ENCODE measurements around the gene EEF2K. TPM values are rescaled to one million over a fixed set of nuclear protein-coding genes. Genes with fewer than 3 reads are reported as not detected.

EEF2K gene
- total and polyA plus RNA-seq, 2 of the 13 experiments (the other 11 are each of a cell fraction or from before 2014, with no cell fraction given), result 22.0 to 23.8 TPM

DNA sequence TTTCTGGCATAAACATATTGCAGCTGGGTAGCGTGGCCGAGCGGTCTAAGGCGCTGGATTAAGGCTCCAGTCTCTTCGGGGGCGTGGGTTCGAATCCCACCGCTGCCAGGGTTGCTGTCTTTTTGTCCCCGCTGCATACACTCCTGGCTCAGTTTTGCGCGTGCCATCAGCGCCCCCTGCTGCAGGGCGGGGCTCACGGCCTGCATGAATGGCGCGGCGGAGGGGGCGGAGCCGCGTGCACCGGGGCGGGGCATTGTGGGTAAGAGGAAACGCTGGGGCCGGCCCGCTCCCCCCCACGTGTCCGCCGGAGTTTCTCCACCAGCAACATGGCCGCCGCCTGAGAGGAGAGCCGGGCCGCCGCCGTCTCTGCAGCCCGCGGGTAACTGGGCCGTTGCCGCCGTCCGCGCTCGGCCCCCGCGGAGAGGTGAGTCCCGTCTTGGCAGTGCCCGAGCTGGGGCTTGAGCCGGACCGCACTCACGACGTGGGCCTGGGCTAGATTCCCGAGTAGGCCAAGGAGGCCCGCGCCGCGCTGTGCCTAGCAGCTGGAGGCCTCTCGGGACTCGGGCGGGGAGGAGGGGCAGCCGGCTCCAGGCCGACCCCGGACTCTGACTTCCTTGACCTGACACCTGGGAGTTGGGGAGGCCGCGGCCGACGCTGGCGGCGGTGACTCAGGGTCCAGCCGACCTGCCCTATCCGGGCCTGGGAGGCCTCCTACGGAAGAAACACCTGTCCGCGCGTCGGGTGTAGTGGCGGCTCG, 91.2 kb downstream of the EEF2K start, which contains the start of gene POLR3E (continued):
- TF ChIP-seq, protein P1, sequence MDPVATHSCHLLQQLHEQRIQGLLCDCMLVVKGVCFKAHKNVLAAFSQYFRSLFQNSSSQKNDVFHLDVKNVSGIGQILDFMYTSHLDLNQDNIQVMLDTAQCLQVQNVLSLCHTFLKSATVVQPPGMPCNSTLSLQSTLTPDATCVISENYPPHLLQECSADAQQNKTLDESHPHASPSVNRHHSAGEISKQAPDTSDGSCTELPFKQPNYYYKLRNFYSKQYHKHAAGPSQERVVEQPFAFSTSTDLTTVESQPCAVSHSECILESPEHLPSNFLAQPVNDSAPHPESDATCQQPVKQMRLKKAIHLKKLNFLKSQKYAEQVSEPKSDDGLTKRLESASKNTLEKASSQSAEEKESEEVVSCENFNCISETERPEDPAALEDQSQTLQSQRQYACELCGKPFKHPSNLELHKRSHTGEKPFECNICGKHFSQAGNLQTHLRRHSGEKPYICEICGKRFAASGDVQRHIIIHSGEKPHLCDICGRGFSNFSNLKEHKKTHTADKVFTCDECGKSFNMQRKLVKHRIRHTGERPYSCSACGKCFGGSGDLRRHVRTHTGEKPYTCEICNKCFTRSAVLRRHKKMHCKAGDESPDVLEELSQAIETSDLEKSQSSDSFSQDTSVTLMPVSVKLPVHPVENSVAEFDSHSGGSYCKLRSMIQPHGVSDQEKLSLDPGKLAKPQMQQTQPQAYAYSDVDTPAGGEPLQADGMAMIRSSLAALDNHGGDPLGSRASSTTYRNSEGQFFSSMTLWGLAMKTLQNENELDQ (CRISPR knock-in tag; IDR thresholded peaks at IDR 0.05; ENCODE audit: borderline replicate concordance), result peak; percentile 70; the same call in 1 of the 2 replicates
- TF ChIP-seq, protein P2, sequence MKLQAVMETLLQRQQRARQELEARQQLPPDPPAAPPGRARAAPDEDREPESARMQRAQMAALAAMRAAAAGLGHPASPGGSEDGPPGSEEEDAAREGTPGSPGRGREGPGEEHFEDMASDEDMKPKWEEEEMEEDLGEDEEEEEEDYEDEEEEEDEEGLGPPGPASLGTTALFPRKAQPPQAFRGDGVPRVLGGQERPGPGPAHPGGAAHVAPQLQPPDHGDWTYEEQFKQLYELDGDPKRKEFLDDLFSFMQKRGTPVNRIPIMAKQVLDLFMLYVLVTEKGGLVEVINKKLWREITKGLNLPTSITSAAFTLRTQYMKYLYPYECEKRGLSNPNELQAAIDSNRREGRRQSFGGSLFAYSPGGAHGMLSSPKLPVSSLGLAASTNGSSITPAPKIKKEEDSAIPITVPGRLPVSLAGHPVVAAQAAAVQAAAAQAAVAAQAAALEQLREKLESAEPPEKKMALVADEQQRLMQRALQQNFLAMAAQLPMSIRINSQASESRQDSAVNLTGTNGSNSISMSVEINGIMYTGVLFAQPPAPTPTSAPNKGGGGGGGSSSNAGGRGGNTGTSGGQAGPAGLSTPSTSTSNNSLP (IDR thresholded peaks at IDR 0.05; ENCODE audit: low read depth, low read length), result peak; percentile 95; the same call in 1 of the 2 replicates
- TF ChIP-seq HMGA1 (CRISPR knock-in tag; conservative IDR thresholded peaks at IDR 0.05) (no peak), NFE2L2 (IDR thresholded peaks at IDR 0.05; ENCODE audit: low read length) (peak; percentile 18; the same call in 1 of the 2 replicates), MLLT10 (CRISPR knock-in tag; IDR thresholded peaks at IDR 0.05) (no peak), ZNF737 (CRISPR knock-in tag; IDR thresholded peaks at IDR 0.05; ENCODE audit: borderline replicate concordance) (peak; percentile 96), MAFF (IDR thresholded peaks at IDR 0.05; ENCODE audit: low read depth, low read length) (peak; percentile 87; the same call in 1 of the 2 replicates), SIN3A (IDR thresholded peaks at IDR 0.05; ENCODE audit: borderline replicate concordance, low read depth, low read length) (no peak; the same call in none of the 2 replicates), ZNF724P (CRISPR knock-in tag; IDR thresholded peaks at IDR 0.05; ENCODE audit: borderline replicate concordance) (peak; percentile 88; the same call in 1 of the 2 replicates), EEA1 (CRISPR knock-in tag; IDR thresholded peaks at IDR 0.05; ENCODE audit: borderline replicate concordance) (peak; percentile 99), MLXIP (CRISPR knock-in tag; IDR thresholded peaks at IDR 0.05; ENCODE audit: borderline replicate concordance) (peak; percentile 10), FOXJ3 (CRISPR knock-in tag; IDR thresholded peaks at IDR 0.05; ENCODE audit: borderline replicate concordance) (peak; percentile 92), CENPX (CRISPR knock-in tag; IDR thresholded peaks at IDR 0.05) (no peak), ZNF773 (CRISPR knock-in tag; IDR thresholded peaks at IDR 0.05; ENCODE audit: borderline replicate concordance) (peak; percentile 9; the same call in 1 of the 2 replicates), MZF1 (CRISPR knock-in tag; IDR thresholded peaks at IDR 0.05; ENCODE audit: borderline replicate concordance) (no peak; the same call in 1 of the 2 replicates), ZNF577 (CRISPR knock-in tag; IDR thresholded peaks at IDR 0.05; ENCODE audit: borderline replicate concordance, low read depth) (peak; percentile 92), POGZ (CRISPR knock-in tag; IDR thresholded peaks at IDR 0.05) (peak; percentile 93), ZBTB33 (CRISPR knock-in tag; IDR thresholded peaks at IDR 0.05) (peak; percentile 93), ATAD3A (CRISPR knock-in tag; IDR thresholded peaks at IDR 0.05) (peak; percentile 26; the same call in 1 of the 2 replicates)

Measured in HepG2 (cell line).